Tibial nerve (tissue), 4 donors: ENCODE measurements around the gene L3MBTL2.

ENCODE experiments used
- CTCF ChIP-seq, 5 experiments: fragments of 200-600 bp in 3 of 5; fragments of 450-650 bp in 2 of 5; sonication (generic) in 3 of 5; IDR thresholded peaks; one replicate each; pipeline ENCODE4 v1.5.1; 2016 to 2019; ENCODE audit warnings: antibody characterized with exemption in 5 of 5, mild to moderate bottlenecking in 3 of 5, moderate library complexity in 2 of 5
- EP300 ChIP-seq, 2 donors: sonication (generic); formaldehyde crosslinking; IDR thresholded peaks; one replicate each; pipeline ENCODE4 v1.6.1; 2017; ENCODE audit warnings: antibody characterized with exemption in 2 of 2, mild to moderate bottlenecking in 1 of 2
- POLR2A ChIP-seq, 2 donors: fragments of 450-650 bp; IDR thresholded peaks; one replicate each; pipeline ENCODE4 v1.6.1; 2017; ENCODE audit warnings: antibody characterized with exemption in 2 of 2, mild to moderate bottlenecking in 2 of 2, moderate library complexity in 2 of 2

- TF ChIP-seq POLR2A (IDR thresholded peaks at IDR 0.05) = no peak
- no peak for TF ChIP-seq CTCF (IDR thresholded peaks at IDR 0.05)
- TF ChIP-seq EP300 (IDR thresholded peaks at IDR 0.05) = no peak
These were observed 11.3 kb upstream of the L3MBTL2 start for GRCh38 chr22:41193829-41194228.
